Vagina (tissue), 2 donors: ENCODE measurements around the gene CMIP. TPM values are rescaled to one million over a fixed set of nuclear protein-coding genes. Genes with fewer than 3 reads are reported as not detected.

ENCODE experiments used
- DNase-seq, 2 donors: peaks; one replicate each; pipeline ENCODE4 v3.0.0-alpha.2; 2017; ENCODE audit errors: extremely low spot score in 2 of 2
- H3K27ac ChIP-seq: fragments of 200-600 bp; sonication (generic); one replicate; pipeline ENCODE4 v1.5.1; 2019
- H3K27me3 ChIP-seq: fragments of 200-600 bp; sonication (generic); one replicate; pipeline ENCODE4 v1.5.1; 2019
- H3K36me3 ChIP-seq, 2 donors: fragments of 200-600 bp; sonication (generic); one replicate each; pipeline ENCODE4 v1.5.1; 2017 to 2019
- H3K4me1 ChIP-seq: fragments of 200-600 bp; sonication (generic); one replicate; pipeline ENCODE4 v1.5.1; 2019
- H3K4me3 ChIP-seq, 2 donors: fragments of 200-600 bp; sonication (generic); 1 replicate in 1 of 2; 2 replicates in 1 of 2; pipeline ENCODE4 v1.5.1; 2016 to 2019
- H3K9me3 ChIP-seq: fragments of 200-600 bp; sonication (generic); one replicate; pipeline ENCODE4 v1.5.1; 2019
- POLR2A ChIP-seq, 2 donors: fragments of 450-650 bp; IDR thresholded peaks; one replicate each; pipeline ENCODE4 v1.6.1; 2017; ENCODE audit warnings: antibody characterized with exemption in 2 of 2, mild to moderate bottlenecking in 2 of 2, moderate library complexity in 2 of 2
- POLR2AphosphoS5 ChIP-seq, 2 donors: sonication (generic); formaldehyde crosslinking; IDR thresholded peaks; one replicate each; pipeline ENCODE4 v1.9.0; 2017; ENCODE audit warnings: antibody characterized with exemption in 2 of 2, mild to moderate bottlenecking in 2 of 2, low read depth in 1 of 2; ENCODE audit not compliant: insufficient read depth in 1 of 2
- intact Hi-C: fragments of 100-400 bp; cut with DNase I; formaldehyde crosslinking; loops from one replicate; pipeline ENCODE4 v1.15.1; 2023
- total RNA-seq: library from RNA; depleted of rRNA; stranded (reverse); fragments of >200 nt; gene quantifications from one replicate; pipeline ENCODE4 v1.2.3, GENCODE V29; 2016
- TF ChIP-seq, protein P1 (sequence below), 3 experiments: fragments of 450-650 bp in 2 of 3; fragments of 200-600 bp in 1 of 3; sonication (generic) in 1 of 3; IDR thresholded peaks; one replicate each; pipeline ENCODE4 v1.5.1; 2017 to 2019; ENCODE audit warnings: antibody characterized with exemption in 3 of 3, mild to moderate bottlenecking in 2 of 3, moderate library complexity in 2 of 3

CMIP gene
- total RNA-seq, 1 donor from 2014 or later, result 66.3 TPM

DNA sequence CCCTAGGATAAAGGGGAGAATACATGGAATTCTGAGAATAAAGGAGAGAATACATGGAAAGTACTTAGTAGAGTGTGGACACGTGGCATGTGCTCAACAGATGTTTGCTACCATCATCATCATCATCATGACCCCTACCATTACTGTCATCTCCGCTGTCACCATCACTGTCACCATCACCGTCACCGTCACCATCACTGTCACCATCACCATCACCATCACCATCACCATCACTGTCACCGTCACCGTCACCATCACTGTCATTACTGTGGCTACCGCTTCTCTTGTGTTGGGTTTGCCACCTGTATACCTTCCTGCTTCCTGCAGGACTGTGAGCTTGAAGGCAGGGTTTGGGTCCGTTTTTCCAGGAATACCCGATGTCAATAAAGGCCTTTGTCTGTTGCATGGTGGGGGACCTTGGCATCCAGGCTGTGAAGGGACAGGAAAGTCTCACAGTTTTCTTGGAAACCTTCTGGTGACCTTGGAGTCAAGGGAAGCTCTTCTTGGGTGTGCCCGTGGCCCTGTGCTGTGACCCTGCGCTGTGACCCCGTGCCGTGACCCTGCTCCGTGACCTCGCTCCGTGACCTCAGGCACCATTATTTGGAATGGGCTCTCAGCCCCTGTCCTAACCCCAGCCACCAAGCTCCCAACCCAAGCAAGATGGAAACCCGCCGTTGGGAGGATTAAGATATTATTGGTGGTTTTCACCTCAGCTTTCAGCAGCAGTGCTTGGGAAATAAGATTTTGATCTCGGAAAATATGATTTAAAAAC, 14.4 kb downstream of the CMIP start:
- intact Hi-C loops, result no loop called here
- TF ChIP-seq POLR2A (IDR thresholded peaks at IDR 0.05) (no peak), POLR2AphosphoS5 (IDR thresholded peaks at IDR 0.05; ENCODE audit: insufficient read depth in 1 of 2, low read depth in 1 of 2) (no peak)
- TF ChIP-seq, protein P1, sequence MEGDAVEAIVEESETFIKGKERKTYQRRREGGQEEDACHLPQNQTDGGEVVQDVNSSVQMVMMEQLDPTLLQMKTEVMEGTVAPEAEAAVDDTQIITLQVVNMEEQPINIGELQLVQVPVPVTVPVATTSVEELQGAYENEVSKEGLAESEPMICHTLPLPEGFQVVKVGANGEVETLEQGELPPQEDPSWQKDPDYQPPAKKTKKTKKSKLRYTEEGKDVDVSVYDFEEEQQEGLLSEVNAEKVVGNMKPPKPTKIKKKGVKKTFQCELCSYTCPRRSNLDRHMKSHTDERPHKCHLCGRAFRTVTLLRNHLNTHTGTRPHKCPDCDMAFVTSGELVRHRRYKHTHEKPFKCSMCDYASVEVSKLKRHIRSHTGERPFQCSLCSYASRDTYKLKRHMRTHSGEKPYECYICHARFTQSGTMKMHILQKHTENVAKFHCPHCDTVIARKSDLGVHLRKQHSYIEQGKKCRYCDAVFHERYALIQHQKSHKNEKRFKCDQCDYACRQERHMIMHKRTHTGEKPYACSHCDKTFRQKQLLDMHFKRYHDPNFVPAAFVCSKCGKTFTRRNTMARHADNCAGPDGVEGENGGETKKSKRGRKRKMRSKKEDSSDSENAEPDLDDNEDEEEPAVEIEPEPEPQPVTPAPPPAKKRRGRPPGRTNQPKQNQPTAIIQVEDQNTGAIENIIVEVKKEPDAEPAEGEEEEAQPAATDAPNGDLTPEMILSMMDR (IDR thresholded peaks at IDR 0.05), result no peak
- peaks cover 0 to 4% of the 10 kb centered on the region in 2 donors for H3K36me3 ChIP-seq
- H3K27ac ChIP-seq, result no peak overlapping the region
- H3K27me3 ChIP-seq, result no peaks in the 10 kb centered on the region
- peaks cover 76% of the 10 kb centered on the region for H3K4me1 ChIP-seq
- no peak overlapping the region for H3K4me3 ChIP-seq
- DNase-seq, result no peak
- no peaks in the 10 kb centered on the region for H3K9me3 ChIP-seq

DNA sequence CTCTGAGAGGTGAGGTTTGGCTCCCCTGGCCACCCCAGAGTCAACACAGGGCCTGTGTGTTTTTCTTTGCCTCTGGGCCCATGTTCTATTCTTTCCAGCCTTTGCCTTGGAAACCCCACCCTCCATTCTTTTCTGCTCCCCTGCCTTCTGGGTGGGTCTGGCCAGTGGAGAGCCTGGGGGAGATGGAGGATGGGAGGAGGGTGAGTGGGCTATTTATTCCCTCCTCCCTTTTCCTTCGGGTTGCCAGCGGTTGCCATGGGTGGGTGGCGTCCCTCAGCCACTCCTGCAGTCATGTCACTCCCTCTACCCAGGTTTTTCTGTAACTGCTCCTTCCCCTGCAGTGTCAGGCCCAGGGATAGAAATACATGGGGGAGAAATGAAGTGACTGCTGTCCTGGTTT, 15.5 kb downstream of the CMIP start:
- Histone ChIP-seq H3K36me3 (peaks cover 0 to 4% of the 10 kb centered on the region in 2 donors), H3K27ac (no peak overlapping the region), H3K27me3 (no peaks in the 10 kb centered on the region), H3K9me3 (no peaks in the 10 kb centered on the region), H3K4me3 (no peak overlapping the region), H3K4me1 (peaks cover 79% of the 10 kb centered on the region)
- no peak for DNase-seq
- intact Hi-C loops, result no loop called here
- TF ChIP-seq POLR2A (IDR thresholded peaks at IDR 0.05), result no peak
- TF ChIP-seq, protein P1 (IDR thresholded peaks at IDR 0.05), result no peak
- no peak for TF ChIP-seq POLR2AphosphoS5 (IDR thresholded peaks at IDR 0.05; ENCODE audit: insufficient read depth in 1 of 2, low read depth in 1 of 2)

DNA sequence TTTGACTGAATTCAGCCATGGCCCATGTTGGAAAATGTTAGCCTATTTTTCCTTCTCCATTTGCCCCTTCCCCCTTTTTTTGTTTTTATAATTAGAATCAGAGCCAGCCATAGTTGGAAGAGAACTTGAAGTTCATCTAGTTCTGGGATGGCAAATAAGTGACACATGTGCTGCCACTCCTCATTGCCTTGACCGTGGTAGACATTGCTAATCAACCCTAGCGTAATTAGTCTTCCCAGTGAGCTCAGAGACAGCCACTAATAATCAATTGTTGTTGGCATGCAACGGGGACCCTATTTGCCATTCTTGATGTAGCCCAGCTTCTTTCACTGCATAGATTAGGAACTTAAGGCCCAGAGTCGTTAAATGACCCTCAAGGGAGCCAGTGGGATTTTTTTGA, 16.6 kb downstream of the CMIP start:
- Histone ChIP-seq H3K27ac (no peak overlapping the region), H3K36me3 (peaks cover 0 to 4% of the 10 kb centered on the region in 2 donors), H3K4me1 (peaks cover 67% of the 10 kb centered on the region), H3K9me3 (no peaks in the 10 kb centered on the region), H3K4me3 (no peak overlapping the region), H3K27me3 (no peaks in the 10 kb centered on the region)
- no peak for DNase-seq
- intact Hi-C loops, result no loop called here
- TF ChIP-seq, protein P1 (IDR thresholded peaks at IDR 0.05), result no peak

DNA sequence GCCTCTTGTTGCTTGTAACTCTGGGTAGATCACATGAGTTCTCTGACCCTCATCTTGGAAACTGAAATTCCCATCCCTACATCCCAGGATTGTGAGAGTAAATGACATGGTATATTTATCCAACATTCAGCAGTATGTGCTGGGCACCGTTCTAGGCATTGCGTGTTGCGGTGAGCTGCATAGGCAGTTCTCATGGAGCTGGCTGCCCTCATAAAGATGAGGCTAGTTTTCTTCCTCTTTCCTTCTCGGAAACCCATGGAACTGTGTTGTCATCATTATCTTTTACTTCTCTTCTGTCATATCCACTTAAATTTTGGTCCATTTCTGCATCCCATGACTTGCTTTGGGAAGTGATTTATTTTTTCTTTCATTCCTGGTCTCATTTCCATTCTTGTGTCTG, 17.2 kb downstream of the CMIP start:
- Histone ChIP-seq H3K27ac (no peak overlapping the region), H3K27me3 (no peaks in the 10 kb centered on the region), H3K9me3 (no peaks in the 10 kb centered on the region), H3K4me3 (no peak overlapping the region), H3K4me1 (peaks cover 66% of the 10 kb centered on the region), H3K36me3 (peaks cover 0 to 4% of the 10 kb centered on the region in 2 donors)
- no peak for TF ChIP-seq POLR2AphosphoS5 (IDR thresholded peaks at IDR 0.05; ENCODE audit: insufficient read depth in 1 of 2, low read depth in 1 of 2)
- TF ChIP-seq, protein P1 (IDR thresholded peaks at IDR 0.05), result no peak
- TF ChIP-seq POLR2A (IDR thresholded peaks at IDR 0.05), result no peak
- intact Hi-C loops, result no loop called here
- DNase-seq, result no peak

DNA sequence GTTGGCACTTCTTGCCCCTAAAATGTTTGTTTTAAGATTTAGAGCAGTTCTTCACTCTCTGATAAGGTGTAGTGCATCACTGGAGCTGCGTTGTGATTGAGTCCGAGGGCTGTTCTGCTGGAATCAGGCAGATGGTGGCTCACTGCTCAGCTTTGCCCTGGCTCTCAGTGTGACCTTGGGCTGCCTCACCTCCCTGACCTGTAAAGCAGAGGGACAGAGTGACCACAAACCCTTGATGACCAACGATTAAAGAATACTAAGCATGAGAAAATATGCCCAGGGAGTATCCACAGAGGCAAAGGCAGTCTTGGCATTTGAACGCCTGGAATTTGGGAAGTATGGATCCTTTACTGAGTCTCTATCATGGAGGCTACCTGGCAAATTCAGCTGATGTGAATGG, 18.1 kb downstream of the CMIP start:
- no peaks in the 10 kb centered on the region for H3K9me3 ChIP-seq
- no peak overlapping the region for H3K4me3 ChIP-seq
- DNase-seq, result no peak
- peak overlapping the region; percentile 6 for H3K27ac ChIP-seq
- peaks cover 66% of the 10 kb centered on the region for H3K4me1 ChIP-seq
- H3K27me3 ChIP-seq, result no peaks in the 10 kb centered on the region
- no peak for TF ChIP-seq POLR2A (IDR thresholded peaks at IDR 0.05)
- no peak for TF ChIP-seq POLR2AphosphoS5 (IDR thresholded peaks at IDR 0.05; ENCODE audit: insufficient read depth in 1 of 2, low read depth in 1 of 2)
- TF ChIP-seq, protein P1 (IDR thresholded peaks at IDR 0.05), result no peak
- intact Hi-C loops, result no loop called here
- H3K36me3 ChIP-seq, result peaks cover 0 to 4% of the 10 kb centered on the region in 2 donors
